ENCODE data around the gene CCDC9. TPM values are rescaled to one million over a fixed set of nuclear protein-coding genes. Genes with fewer than 3 reads are reported as not detected.

Gene CCDC9
- total and polyA plus RNA-seq, 4 donors = 1.4 to 8.1 (median 5.4) TPM

- Histone ChIP-seq H3K4me3 (ENCODE audit: low read depth in 1 of 3, low read length in 3 of 3) (no peak overlapping the region), H3K27ac (ENCODE audit: low read depth in 1 of 2, low read length in 2 of 2) (no peak overlapping the region), H3K4me1 (ENCODE audit: control insufficient read depth in 4 of 4, insufficient read depth in 4 of 4, low read length in 3 of 4) (peaks cover 0 to 9% (median 6%) of the 10 kb centered on the region in 4 donors), H3K36me3 (ENCODE audit: control insufficient read depth in 4 of 4, insufficient read depth in 3 of 4, low read depth in 1 of 4, low read length in 3 of 4) (no peaks in the 10 kb centered on the region), H3K27me3 (ENCODE audit: control insufficient read depth in 4 of 4, insufficient read depth in 4 of 4, low read length in 3 of 4) (no peaks in the 10 kb centered on the region), H3K9me3 (ENCODE audit: control insufficient read depth in 4 of 4, low read length in 3 of 4) (no peaks in the 10 kb centered on the region), H3K9ac (ENCODE audit: low read depth in 1 of 2, low read length in 2 of 2) (no peak overlapping the region)
- TF ChIP-seq HNF4G (IDR thresholded peaks at IDR 0.05) = no peak
- no peak for TF ChIP-seq GABPA (IDR thresholded peaks at IDR 0.05 in 1 of 2, conservative IDR thresholded peaks at IDR 0.05 in 1 of 2)
- TF ChIP-seq FOXA1 (IDR thresholded peaks at IDR 0.05) = no peak
- no peak for TF ChIP-seq FOXA2 (IDR thresholded peaks at IDR 0.05)
- TF ChIP-seq JUND (IDR thresholded peaks at IDR 0.05) = no peak
- no peak for TF ChIP-seq HNF4A (conservative IDR thresholded peaks at IDR 0.05)
- no peak for TF ChIP-seq NR2F2 (IDR thresholded peaks at IDR 0.05)
- no peak for TF ChIP-seq ATF3 (IDR thresholded peaks at IDR 0.05)
- 87% methylated on average over 12 of the region's 12 CpGs for WGBS
- no peak for DNase-seq (ENCODE audit: low spot score)
These were observed 20.2 kb upstream of the CCDC9 start for GRCh38 chr19:47236072-47236675.

- peaks cover 0 to 4% (median 0%) of the 10 kb centered on the region in 4 donors for H3K27me3 ChIP-seq (ENCODE audit: control insufficient read depth in 4 of 4, insufficient read depth in 4 of 4, low read length in 3 of 4)
- H3K36me3 ChIP-seq (ENCODE audit: control insufficient read depth in 4 of 4, insufficient read depth in 3 of 4, low read depth in 1 of 4, low read length in 3 of 4) = no peaks in the 10 kb centered on the region
- DNase-seq (ENCODE audit: low spot score) = no peak
- peaks cover 0 to 8% (median 6%) of the 10 kb centered on the region in 4 donors for H3K4me1 ChIP-seq (ENCODE audit: control insufficient read depth in 4 of 4, insufficient read depth in 4 of 4, low read length in 3 of 4)
- no peak overlapping the region for H3K4me3 ChIP-seq (ENCODE audit: low read depth in 1 of 3, low read length in 3 of 3)
- no peak overlapping the region for H3K9ac ChIP-seq (ENCODE audit: low read depth in 1 of 2, low read length in 2 of 2)
- no peak overlapping the region for H3K27ac ChIP-seq (ENCODE audit: low read depth in 1 of 2, low read length in 2 of 2)
- 19% methylated on average over 16 of the region's 16 CpGs for WGBS
- no peak for TF ChIP-seq GABPA (IDR thresholded peaks at IDR 0.05 in 1 of 2, conservative IDR thresholded peaks at IDR 0.05 in 1 of 2)
- no peak for TF ChIP-seq FOXA1 (IDR thresholded peaks at IDR 0.05)
- TF ChIP-seq REST (IDR thresholded peaks at IDR 0.05) = no peak
- TF ChIP-seq HNF4G (IDR thresholded peaks at IDR 0.05) = no peak
- no peak for TF ChIP-seq CTCF (IDR thresholded peaks at IDR 0.05; ENCODE audit: low read depth, low read length, missing input control)
- TF ChIP-seq JUND (IDR thresholded peaks at IDR 0.05) = no peak
- no peak for TF ChIP-seq NR2F2 (IDR thresholded peaks at IDR 0.05)
- TF ChIP-seq EGR1 (IDR thresholded peaks at IDR 0.05; ENCODE audit: low read depth in 2 of 2) = no peak
- H3K9me3 ChIP-seq (ENCODE audit: control insufficient read depth in 4 of 4, low read length in 3 of 4) = no peaks in the 10 kb centered on the region
These were observed 17.2 kb upstream of the CCDC9 start for GRCh38 chr19:47239152-47239551.
